ENCODE data around the gene HS1BP3. TPM values are rescaled to one million over a fixed set of nuclear protein-coding genes. Genes with fewer than 3 reads are reported as not detected.

The HS1BP3 gene
- total RNA-seq, 2 experiments from 2014 or later = 8.8 to 10.1 TPM

DNA sequence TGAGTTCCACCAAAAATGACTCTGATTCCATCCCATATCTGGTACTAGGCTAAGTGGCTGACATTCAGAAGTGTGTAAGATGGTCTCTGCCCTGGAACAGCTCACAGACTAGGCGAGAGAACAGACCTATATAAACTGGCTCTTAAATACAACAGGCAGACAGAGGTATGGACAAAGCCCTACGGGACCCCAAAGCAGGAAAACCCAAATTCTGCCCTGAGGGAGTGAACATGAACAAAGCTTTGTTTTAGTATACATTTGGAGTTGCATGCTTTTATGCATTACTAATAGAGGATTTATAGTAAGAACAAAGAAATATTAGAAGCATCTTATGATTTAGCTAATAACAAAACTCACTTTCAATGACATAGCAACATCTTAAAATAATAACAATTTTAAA, 41.2 kb upstream of the HS1BP3 start:
- Mint-ChIP-seq H3K4me1 (ENCODE audit: low read depth) (no peaks in the 10 kb centered on the region), H3K36me3 (ENCODE audit: low read depth) (peaks cover 69% of the 10 kb centered on the region), H3K27me3 (no peaks in the 10 kb centered on the region), H3K9me3 (no peaks in the 10 kb centered on the region), H3K27ac (no peak overlapping the region), H3K4me3 (no peak overlapping the region)
- TF ChIP-seq, protein P1, sequence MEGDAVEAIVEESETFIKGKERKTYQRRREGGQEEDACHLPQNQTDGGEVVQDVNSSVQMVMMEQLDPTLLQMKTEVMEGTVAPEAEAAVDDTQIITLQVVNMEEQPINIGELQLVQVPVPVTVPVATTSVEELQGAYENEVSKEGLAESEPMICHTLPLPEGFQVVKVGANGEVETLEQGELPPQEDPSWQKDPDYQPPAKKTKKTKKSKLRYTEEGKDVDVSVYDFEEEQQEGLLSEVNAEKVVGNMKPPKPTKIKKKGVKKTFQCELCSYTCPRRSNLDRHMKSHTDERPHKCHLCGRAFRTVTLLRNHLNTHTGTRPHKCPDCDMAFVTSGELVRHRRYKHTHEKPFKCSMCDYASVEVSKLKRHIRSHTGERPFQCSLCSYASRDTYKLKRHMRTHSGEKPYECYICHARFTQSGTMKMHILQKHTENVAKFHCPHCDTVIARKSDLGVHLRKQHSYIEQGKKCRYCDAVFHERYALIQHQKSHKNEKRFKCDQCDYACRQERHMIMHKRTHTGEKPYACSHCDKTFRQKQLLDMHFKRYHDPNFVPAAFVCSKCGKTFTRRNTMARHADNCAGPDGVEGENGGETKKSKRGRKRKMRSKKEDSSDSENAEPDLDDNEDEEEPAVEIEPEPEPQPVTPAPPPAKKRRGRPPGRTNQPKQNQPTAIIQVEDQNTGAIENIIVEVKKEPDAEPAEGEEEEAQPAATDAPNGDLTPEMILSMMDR (IDR thresholded peaks at IDR 0.05) = no peak
- no peak for DNase-seq
- Histone ChIP-seq H3K4me1 (ENCODE audit: insufficient read depth, low read length) (no peaks in the 10 kb centered on the region), H3K27ac (ENCODE audit: low read depth in 1 of 2, low read length in 2 of 2) (no peak overlapping the region), H3K27me3 (ENCODE audit: control insufficient read depth in 1 of 2, insufficient read depth in 2 of 2, low read length in 2 of 2) (no peaks in the 10 kb centered on the region), H3K9me3 (ENCODE audit: control insufficient read depth in 1 of 2, insufficient read depth in 1 of 2, low read length in 2 of 2) (no peaks in the 10 kb centered on the region), H3K36me3 (ENCODE audit: insufficient read depth, low read length) (peaks cover 46% of the 10 kb centered on the region), H3K4me3 (ENCODE audit: low read length) (no peak overlapping the region)
- POLR2A ChIA-PET = no interaction called here
- CTCF ChIA-PET = no interaction called here
- intact Hi-C loops (cut with DNase I, micrococcal nuclease) = no loop called here
- no peak for ATAC-seq (ENCODE audit: poor library complexity)

DNA sequence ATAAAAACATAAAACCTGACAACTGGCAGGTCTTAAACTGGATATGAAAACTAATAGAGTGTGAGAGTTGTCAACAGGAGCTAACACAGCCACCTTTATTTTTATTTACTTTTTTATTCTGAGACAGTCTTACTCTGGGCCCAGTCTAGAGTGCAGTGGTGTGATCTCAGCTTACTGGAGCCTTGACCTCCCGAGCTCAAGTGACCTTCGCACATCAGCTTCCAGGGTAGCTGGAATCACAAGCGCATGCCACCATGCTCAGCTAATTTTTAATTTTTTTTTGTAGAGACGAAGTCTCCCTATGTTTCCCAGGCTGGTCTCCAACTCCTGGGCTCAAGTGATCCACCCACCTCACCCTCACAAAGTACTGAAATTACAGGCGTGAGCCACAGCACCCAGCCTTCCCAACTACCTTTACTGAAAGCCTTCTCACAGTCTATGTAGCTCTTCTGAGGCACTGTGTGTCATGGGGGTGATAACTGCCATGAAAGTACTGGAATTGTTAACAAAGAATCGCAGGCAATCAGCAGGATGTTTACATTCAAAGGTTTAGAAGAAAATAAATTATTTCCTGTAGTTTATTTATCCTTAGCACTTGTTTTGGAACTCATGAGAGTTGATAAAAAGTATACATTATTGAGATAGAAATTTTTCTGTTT, 40.3 kb upstream of the HS1BP3 start:
- Mint-ChIP-seq H3K36me3 (ENCODE audit: low read depth) (peaks cover 72% of the 10 kb centered on the region), H3K4me3 (no peak overlapping the region), H3K27ac (no peak overlapping the region), H3K9me3 (no peaks in the 10 kb centered on the region), H3K4me1 (ENCODE audit: low read depth) (no peaks in the 10 kb centered on the region), H3K27me3 (no peaks in the 10 kb centered on the region)
- DNase-seq (no peak), ATAC-seq (ENCODE audit: poor library complexity) (no peak)
- ChIA-PET POLR2A (no interaction called here), CTCF (no interaction called here)
- H3K4me3 ChIP-seq (ENCODE audit: low read length) = no peak overlapping the region
- no peaks in the 10 kb centered on the region for H3K4me1 ChIP-seq (ENCODE audit: insufficient read depth, low read length)
- H3K36me3 ChIP-seq (ENCODE audit: insufficient read depth, low read length) = peaks cover 46% of the 10 kb centered on the region
- intact Hi-C loops (cut with DNase I, micrococcal nuclease) = no loop called here
- H3K27me3 ChIP-seq (ENCODE audit: control insufficient read depth in 1 of 2, insufficient read depth in 2 of 2, low read length in 2 of 2) = no peaks in the 10 kb centered on the region
- H3K27ac ChIP-seq (ENCODE audit: low read depth in 1 of 2, low read length in 2 of 2) = no peak overlapping the region
- TF ChIP-seq, protein P1 (IDR thresholded peaks at IDR 0.05) = no peak
- H3K9me3 ChIP-seq (ENCODE audit: control insufficient read depth in 1 of 2, insufficient read depth in 1 of 2, low read length in 2 of 2) = no peaks in the 10 kb centered on the region

DNA sequence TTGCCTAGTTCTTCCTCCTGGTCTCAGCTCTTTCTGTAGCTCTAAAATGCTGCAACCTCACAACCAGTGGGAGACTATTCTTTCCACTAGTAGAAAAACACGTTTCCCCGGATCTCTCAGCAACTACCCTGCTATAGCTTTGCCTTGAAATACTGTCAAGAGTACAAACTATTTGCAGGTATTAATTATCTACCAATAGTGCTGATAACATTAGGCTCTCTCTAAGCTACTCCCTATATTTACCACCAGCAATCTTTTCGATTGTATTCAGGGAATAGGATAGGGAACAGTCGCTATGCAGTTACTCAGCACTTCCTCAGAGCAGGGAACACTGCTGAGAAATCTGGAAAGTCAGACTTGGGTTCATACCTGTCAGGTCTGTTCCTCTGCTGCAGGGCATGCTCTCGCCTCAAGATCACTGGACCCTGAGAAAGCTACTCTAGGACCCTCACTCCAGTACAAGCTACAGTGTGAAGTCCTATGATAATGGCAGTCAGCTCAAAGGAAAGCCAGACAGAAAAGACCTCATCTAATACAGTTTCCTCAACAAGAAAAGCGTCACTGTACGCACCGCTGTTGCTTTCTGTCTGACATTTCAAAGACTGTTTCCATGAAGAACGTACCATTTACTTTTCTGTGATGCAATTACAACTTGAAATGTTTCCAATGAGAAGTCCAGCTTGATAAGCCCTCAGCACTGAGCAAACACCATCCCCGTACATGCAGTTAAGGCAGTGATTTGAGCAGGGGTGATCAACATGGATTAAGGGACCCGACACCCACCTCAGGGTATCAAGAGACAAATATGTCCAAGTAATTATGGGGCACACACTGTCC, 38.7 kb upstream of the HS1BP3 start:
- ChIA-PET CTCF (no interaction called here), POLR2A (no interaction called here)
- H3K4me1 Mint-ChIP-seq (ENCODE audit: low read depth) = no peaks in the 10 kb centered on the region
- Histone ChIP-seq H3K27me3 (ENCODE audit: control insufficient read depth in 1 of 2, insufficient read depth in 2 of 2, low read length in 2 of 2) (no peaks in the 10 kb centered on the region), H3K27ac (ENCODE audit: low read depth in 1 of 2, low read length in 2 of 2) (no peak overlapping the region), H3K4me1 (ENCODE audit: insufficient read depth, low read length) (no peaks in the 10 kb centered on the region), H3K9me3 (ENCODE audit: control insufficient read depth in 1 of 2, insufficient read depth in 1 of 2, low read length in 2 of 2) (no peaks in the 10 kb centered on the region), H3K36me3 (ENCODE audit: insufficient read depth, low read length) (peaks cover 48% of the 10 kb centered on the region), H3K4me3 (ENCODE audit: low read length) (no peak overlapping the region)
- intact Hi-C loops (cut with DNase I, micrococcal nuclease) = no loop called here
- no peaks in the 10 kb centered on the region for H3K9me3 Mint-ChIP-seq
- H3K27ac Mint-ChIP-seq = no peak overlapping the region
- H3K4me3 Mint-ChIP-seq = no peak overlapping the region
- no peak for ATAC-seq (ENCODE audit: poor library complexity)
- no peaks in the 10 kb centered on the region for H3K27me3 Mint-ChIP-seq
- peaks cover 84% of the 10 kb centered on the region for H3K36me3 Mint-ChIP-seq (ENCODE audit: low read depth)
- no peak for DNase-seq
- TF ChIP-seq, protein P1 (IDR thresholded peaks at IDR 0.05) = no peak

Measured in CD4-positive, alpha-beta T cell (primary cell).